Measurements from ENCODE around the gene RABL3. TPM values are rescaled to one million over a fixed set of nuclear protein-coding genes. Genes with fewer than 3 reads are reported as not detected.

The RABL3 gene
- total and polyA plus RNA-seq, 2 of the 4 experiments (the other 2 are of a cell fraction): 5.3 to 17.0 TPM

- no peak overlapping the region for H3K4me2 ChIP-seq (ENCODE audit: low read depth, low read length)
- peak overlapping the region; percentile 43; the same call in 1 of the 2 replicates for H3K18ac ChIP-seq (ENCODE audit: low read depth, low read length)
- peaks cover 0 to 26% of the 10 kb centered on the region in 2 experiments; a peak in 3 of 4 replicates for H3K79me1 ChIP-seq (ENCODE audit: low read depth in 1 of 2, low read length in 2 of 2)
- H2AK9ac ChIP-seq (replicated peaks; ENCODE audit: low read depth, low read length, poor library complexity): no peak overlapping the region
- H2BK20ac ChIP-seq (ENCODE audit: low read depth, low read length): peak overlapping the region; percentile 39; the same call in 1 of the 2 replicates
- H4K91ac ChIP-seq (ENCODE audit: insufficient read depth, low read depth, low read length): no peak overlapping the region
- dilution Hi-C loops (cut with HindIII; ENCODE audit: low sequenced_read_pairs, unreplicated experiment): no loop called here
- no peak overlapping the region for H2AFZ ChIP-seq (replicated peaks; ENCODE audit: low read length, poor library complexity)
- no peak overlapping the region for H2BK5ac ChIP-seq (ENCODE audit: low read depth, low read length, poor library complexity, severe bottlenecking)
- H2BK120ac ChIP-seq (ENCODE audit: low read depth, low read length): peak overlapping the region; percentile 35; the same call in 1 of the 2 replicates
- ATAC-seq (ENCODE audit: low read depth): no peak
- no CpG with 5 or more reads among the region's 1 CpG for WGBS, 2 experiments (ENCODE audit: extremely low coverage in 2 of 2, insufficient read length in 1 of 2)
- no TSS peak for BruUV-seq (replicated peaks)
- H3K9me1 ChIP-seq (ENCODE audit: insufficient read depth, low read length): peaks cover 12% of the 10 kb centered on the region
- H3K27ac ChIP-seq (ENCODE audit: insufficient read depth, low read length): no peak overlapping the region
- H3K14ac ChIP-seq (replicated peaks; ENCODE audit: low read depth, low read length): no peak overlapping the region
- no peak overlapping the region for H3K9ac ChIP-seq (ENCODE audit: low read depth, low read length)
- ChIA-PET POLR2A (ENCODE audit: unreplicated experiment) (no interaction called here), CTCF (no interaction called here)
- intact Hi-C loops (cut with micrococcal nuclease): loop anchor here (10.0 kb wide), 2 partner anchors 196 to 366 kb away; partner anchors contain the start of gene NDUFB4
- H4K5ac ChIP-seq (ENCODE audit: low read depth, low read length): no peak overlapping the region; the same call in 1 of the 2 replicates
- no peaks in the 10 kb centered on the region for H4K20me1 ChIP-seq (ENCODE audit: insufficient read depth, low read length)
- 0 out of 2 replicates have a peak overlapping the region, but pooled peaks have one; percentile 4 for H3K4ac ChIP-seq (ENCODE audit: low read depth, low read length)
- no peaks in the 10 kb centered on the region for H3K27me3 ChIP-seq (ENCODE audit: control insufficient read depth, insufficient read depth, low read length)
- H2BK15ac ChIP-seq (ENCODE audit: low read depth, low read length): no peak overlapping the region
- H3K4me1 ChIP-seq (ENCODE audit: control insufficient read depth, insufficient read depth, low read length): peaks cover 11% of the 10 kb centered on the region
- H3K9me3 ChIP-seq (ENCODE audit: control insufficient read depth, insufficient read depth, low read length): no peaks in the 10 kb centered on the region
- H3K4me3 ChIP-seq (ENCODE audit: insufficient read depth, low read depth, low read length): no peak overlapping the region
- in situ Hi-C loops (cut with MboI; ENCODE audit: low sequenced_read_pairs): loop anchor here (5.0 to 25.0 kb wide), 4 partner anchors 196 to 546 kb away; partner anchors contain the start of gene NDUFB4
- no peak overlapping the region for H3K23ac ChIP-seq (ENCODE audit: low read depth, low read length)
- TF ChIP-seq SMC3 (IDR thresholded peaks at IDR 0.05; ENCODE audit: low read depth, low read length) (no peak), ELK1 (IDR thresholded peaks at IDR 0.05; ENCODE audit: borderline replicate concordance, low read depth, low read length) (no peak), RFX5 (IDR thresholded peaks at IDR 0.05; ENCODE audit: low read depth, low read length) (no peak), RCOR1 (IDR thresholded peaks at IDR 0.05; ENCODE audit: insufficient replicate concordance, low read length) (no peak), FOS (IDR thresholded peaks at IDR 0.05; ENCODE audit: low read depth, low read length) (no peak), BHLHE40 (IDR thresholded peaks at IDR 0.05; ENCODE audit: low read depth, low read length) (no peak), NFE2L2 (IDR thresholded peaks at IDR 0.05; ENCODE audit: low read depth, low read length) (no peak), RAD21 (IDR thresholded peaks at IDR 0.05; ENCODE audit: low read length) (no peak), MAZ (IDR thresholded peaks at IDR 0.05; ENCODE audit: borderline replicate concordance, low read depth, low read length) (no peak), CTCF (conservative IDR thresholded peaks at IDR 0.05; ENCODE audit: low read depth, low read length) (no peak), MAFK (IDR thresholded peaks at IDR 0.05; ENCODE audit: low read depth, low read length) (no peak), CEBPB (IDR thresholded peaks at IDR 0.05; ENCODE audit: low read depth, low read length) (no peak), MXI1 (IDR thresholded peaks at IDR 0.05; ENCODE audit: borderline replicate concordance, low read depth, low read length) (no peak), POLR2A (IDR thresholded peaks at IDR 0.05; ENCODE audit: low read depth, low read length) (no peak)
- H3K56ac ChIP-seq (ENCODE audit: extremely low read depth, insufficient read depth, low read length): no peak overlapping the region
- DNase-seq: no peak
- no peak overlapping the region for H4K8ac ChIP-seq (ENCODE audit: low read depth in 2 of 2, low read length in 2 of 2)
- no peaks in the 10 kb centered on the region for H3K36me3 ChIP-seq (ENCODE audit: control insufficient read depth, insufficient read depth, low read length)
- peak overlapping the region; percentile 36; the same call in 1 of the 2 replicates for H2AK5ac ChIP-seq (ENCODE audit: low read depth, low read length)
Observed at GRCh38 chr3:120791010-120791409, 48.7 kb upstream of the RABL3 start.
